Cerebellar cortex (tissue), 1 donor: Measurements from ENCODE around the gene TMEM125.

Experiments used
- DNase-seq: peaks from one replicate; pipeline ENCODE4 v3.0.0-alpha.2; 2015; ENCODE audit warnings: low spot score

The TMEM125 gene

GRCh38 chr1:43269627-43270375, at the start of gene TMEM125:
TSS of gene TMEM125 (plus strand) at chr1:43269983. CDS start at chr1:43272723, 2,740 bp downstream.
- DNase-seq: no peak

- DNase-seq: no peak
Measured at GRCh38 chr1:43220905-43221778, 48.6 kb upstream of the TMEM125 start.

GRCh38 chr1:43221797-43222196, 48.0 kb upstream of the TMEM125 start:
- no peak for DNase-seq

GRCh38 chr1:43222879-43223278, 46.9 kb upstream of the TMEM125 start:
- no peak for DNase-seq

GRCh38 chr1:43225168-43225567, 44.6 kb upstream of the TMEM125 start:
- DNase-seq: no peak

- peak; percentile 87 for DNase-seq
Measured at GRCh38 chr1:43227143-43227764, 42.5 kb upstream of the TMEM125 start.

GRCh38 chr1:43229826-43230780, 39.7 kb upstream of the TMEM125 start:
- DNase-seq: no peak

- no peak for DNase-seq
Measured at GRCh38 chr1:43232074-43232473, 37.7 kb upstream of the TMEM125 start.

- peak; percentile 92 for DNase-seq
Measured at GRCh38 chr1:43232482-43232881, 37.3 kb upstream of the TMEM125 start.

GRCh38 chr1:43233631-43234030, 36.2 kb upstream of the TMEM125 start:
- DNase-seq: peak; percentile 58

- no peak for DNase-seq
Measured at GRCh38 chr1:43234267-43234666, 35.5 kb upstream of the TMEM125 start.

GRCh38 chr1:43235040-43235439, 34.7 kb upstream of the TMEM125 start:
- no peak for DNase-seq

- peak; percentile 46 for DNase-seq
Measured at GRCh38 chr1:43235451-43236121, 34.2 kb upstream of the TMEM125 start.

- DNase-seq: no peak
Measured at GRCh38 chr1:43237121-43237520, 32.7 kb upstream of the TMEM125 start.

- peak; percentile 82 for DNase-seq
Measured at GRCh38 chr1:43238085-43238484, 31.7 kb upstream of the TMEM125 start.

GRCh38 chr1:43238991-43239469, 30.8 kb upstream of the TMEM125 start:
- DNase-seq: no peak

GRCh38 chr1:43239484-43239883, 30.3 kb upstream of the TMEM125 start:
- DNase-seq: no peak

GRCh38 chr1:43241413-43241836, 28.4 kb upstream of the TMEM125 start:
- DNase-seq: no peak

GRCh38 chr1:43243299-43243698, 26.5 kb upstream of the TMEM125 start:
- no peak for DNase-seq

- no peak for DNase-seq
Measured at GRCh38 chr1:43246466-43247213, 23.1 kb upstream of the TMEM125 start.
